NCI-H82 treated with DMSO at 0.1 percent for 48 hours (cell line): Measurements from ENCODE around the gene DYRK1B.
"Not testable (repeated sequence)": the region's sequence is repeated elsewhere in the genome, so short reads cannot be mapped to it uniquely, and the experiment has no call there.

Experiments used
- DNase-seq: peaks from one replicate; lab custom pipeline; 2025; ENCODE audit not compliant: unreplicated experiment; lab: John Stamatoyannopoulos, UW

DYRK1B gene

GRCh38 chr19:39833464-39834286, at the start of gene DYRK1B:
Gene DYRK1B (minus strand): TSS chr19:39834162. CDS start chr19:39831867, 2,295 bp downstream.
- DNase-seq, result peak; percentile 98

DNA sequence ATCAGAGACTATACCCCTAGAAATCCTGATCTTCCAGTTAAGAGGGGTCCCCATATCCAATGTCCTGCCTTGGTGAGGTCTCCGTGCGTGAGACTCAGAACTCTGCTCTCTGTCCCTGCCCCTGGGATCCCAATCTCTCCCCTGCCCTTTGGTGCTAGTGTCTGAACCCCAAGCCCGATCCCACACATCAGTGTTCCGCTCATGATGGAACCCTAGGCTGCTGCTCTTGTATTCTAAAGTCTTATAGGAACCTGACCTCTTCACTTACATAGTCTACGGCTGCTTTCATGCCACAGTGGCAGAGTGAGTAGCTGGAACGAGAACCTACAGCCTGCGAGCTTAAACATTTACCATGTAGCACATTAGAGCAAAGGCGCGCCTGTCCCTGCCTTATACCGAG, 48.7 kb upstream of the DYRK1B start:
- DNase-seq, result not testable (repeated sequence)

GRCh38 chr19:39881495-39882110, 47.6 kb upstream of the DYRK1B start:
- DNase-seq, result peak; percentile 23

- not testable (repeated sequence) for DNase-seq
Observed at GRCh38 chr19:39880241-39880640, 46.3 kb upstream of the DYRK1B start.

- DNase-seq, result not testable (repeated sequence)
Observed at GRCh38 chr19:39879796-39880195, 45.8 kb upstream of the DYRK1B start.

DNA sequence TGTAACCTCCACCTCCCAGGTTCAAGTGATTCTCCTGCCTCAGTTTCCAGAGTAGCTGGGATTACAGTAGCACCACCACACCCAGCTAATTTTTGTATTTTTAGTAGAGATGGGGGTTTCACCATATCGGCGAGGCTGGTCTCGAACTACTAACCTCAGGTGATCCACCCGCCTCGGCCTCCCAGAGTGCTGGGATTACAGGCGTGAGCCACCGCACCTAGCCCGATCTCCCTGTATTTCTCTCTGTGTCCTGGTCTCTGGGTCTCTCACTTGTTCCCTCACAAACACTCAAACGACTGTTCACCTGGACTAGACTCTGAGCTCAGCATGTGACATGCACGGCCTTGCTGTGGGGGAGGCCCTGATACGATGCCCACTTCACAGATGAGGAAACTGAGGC, 44.9 kb upstream of the DYRK1B start:
- DNase-seq, result not testable (repeated sequence)

GRCh38 chr19:39878398-39878797, 44.4 kb upstream of the DYRK1B start:
- no peak for DNase-seq

DNA sequence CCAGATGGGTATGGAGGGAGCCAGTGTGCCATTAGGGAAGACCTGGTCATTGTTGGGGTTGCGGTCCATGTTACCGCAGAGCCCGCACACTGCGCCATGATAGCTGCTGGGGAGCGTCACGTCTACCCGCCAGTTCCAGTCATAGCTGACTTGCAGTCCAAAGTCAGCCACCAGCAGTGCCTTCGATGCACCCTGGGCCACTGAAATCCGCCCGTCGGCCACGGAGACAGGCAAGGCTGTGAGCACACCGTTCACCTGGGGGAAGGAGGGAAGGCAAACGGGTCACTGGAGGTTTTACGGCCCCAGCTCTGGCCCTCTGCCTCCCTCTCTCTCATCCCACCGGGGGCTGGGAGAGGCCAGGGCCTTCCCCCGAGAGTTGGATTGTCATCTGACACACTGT, 44.0 kb upstream of the DYRK1B start:
- not testable (repeated sequence) for DNase-seq

- not testable (repeated sequence) for DNase-seq
Observed at GRCh38 chr19:39877488-39877887, 43.5 kb upstream of the DYRK1B start.

DNA sequence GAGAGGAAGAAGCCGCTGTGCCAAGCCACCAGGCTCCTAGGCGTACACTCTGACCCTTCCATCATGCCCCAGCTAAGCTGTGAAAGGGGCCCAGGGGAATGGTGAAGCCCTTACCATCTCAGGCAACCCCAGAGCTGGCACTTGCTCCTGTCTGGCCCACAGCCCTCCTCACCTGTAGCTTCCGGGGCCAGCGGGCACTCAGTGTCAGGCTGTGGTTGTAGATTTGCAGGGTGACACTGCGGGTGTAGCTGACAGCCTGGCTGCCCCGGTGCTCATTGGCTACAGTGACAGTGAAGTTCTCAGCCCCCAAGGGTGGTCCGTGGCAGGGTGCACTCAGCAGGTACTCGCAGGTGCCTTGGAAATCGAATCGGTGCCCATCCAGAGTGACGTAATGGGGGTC, 42.5 kb upstream of the DYRK1B start:
- DNase-seq, result not testable (repeated sequence)

DNA sequence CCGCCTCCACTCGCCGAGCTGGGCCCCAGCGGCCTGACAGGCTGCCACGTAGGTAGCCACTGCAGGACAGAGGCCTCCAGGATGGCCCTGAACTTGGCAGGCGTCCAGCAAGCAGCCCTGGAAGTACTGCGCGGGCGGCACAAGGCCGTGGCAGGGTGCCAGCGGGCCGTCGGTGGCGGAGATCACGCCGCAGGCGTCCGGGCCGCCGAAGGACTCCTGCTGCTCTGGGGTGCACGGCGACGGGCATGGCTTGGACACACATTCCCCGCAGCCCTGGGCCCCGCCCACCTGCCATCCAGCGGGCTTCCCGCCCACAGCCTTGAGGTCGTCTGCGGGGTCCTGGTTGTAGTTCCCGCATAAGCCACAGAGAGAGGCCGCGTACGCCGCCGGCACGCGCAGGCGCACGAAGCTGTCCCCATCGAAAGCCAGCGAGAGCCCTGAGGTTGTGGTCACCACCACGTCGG, 41.5 kb upstream of the DYRK1B start:
- not testable (repeated sequence) for DNase-seq

DNA sequence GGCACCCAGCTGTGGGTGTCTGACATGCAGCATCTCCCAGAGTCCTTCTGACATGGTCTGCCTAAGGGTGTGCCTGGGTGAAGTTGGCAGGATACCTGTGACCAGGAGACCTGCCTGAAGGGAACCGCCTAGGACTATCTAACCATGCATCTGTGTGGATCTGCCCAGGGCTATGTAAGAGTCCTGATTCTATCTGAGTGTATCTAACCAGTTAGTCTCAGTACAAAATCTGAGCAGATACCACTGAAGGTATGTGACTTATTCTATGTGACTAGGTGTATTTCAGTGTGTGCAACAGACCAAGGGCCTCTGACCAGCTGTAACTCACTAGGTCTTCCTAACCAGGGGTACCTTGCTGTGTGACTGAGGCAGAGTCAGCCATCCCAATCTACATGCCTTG, 40.4 kb upstream of the DYRK1B start:
- no peak for DNase-seq

DNA sequence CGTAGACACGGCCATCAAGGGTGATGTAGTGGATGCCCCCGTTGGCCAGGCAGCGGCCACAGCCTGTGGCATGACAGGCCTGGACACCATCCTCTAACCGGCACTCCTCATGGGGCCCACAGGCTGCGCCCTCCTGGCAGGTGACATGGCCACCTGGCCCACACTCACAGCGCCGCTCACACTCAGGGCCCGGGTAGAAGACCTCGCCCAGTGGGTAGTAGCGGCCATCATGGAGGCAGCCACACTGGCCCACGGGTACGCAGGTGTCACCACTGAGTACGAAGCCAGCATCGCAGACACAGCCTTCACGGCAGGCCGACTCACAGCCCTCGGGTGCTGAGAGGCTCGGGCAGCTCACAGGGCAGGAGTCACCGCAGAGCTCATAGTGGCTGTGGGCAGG, 39.4 kb upstream of the DYRK1B start:
- DNase-seq, result no peak

DNA sequence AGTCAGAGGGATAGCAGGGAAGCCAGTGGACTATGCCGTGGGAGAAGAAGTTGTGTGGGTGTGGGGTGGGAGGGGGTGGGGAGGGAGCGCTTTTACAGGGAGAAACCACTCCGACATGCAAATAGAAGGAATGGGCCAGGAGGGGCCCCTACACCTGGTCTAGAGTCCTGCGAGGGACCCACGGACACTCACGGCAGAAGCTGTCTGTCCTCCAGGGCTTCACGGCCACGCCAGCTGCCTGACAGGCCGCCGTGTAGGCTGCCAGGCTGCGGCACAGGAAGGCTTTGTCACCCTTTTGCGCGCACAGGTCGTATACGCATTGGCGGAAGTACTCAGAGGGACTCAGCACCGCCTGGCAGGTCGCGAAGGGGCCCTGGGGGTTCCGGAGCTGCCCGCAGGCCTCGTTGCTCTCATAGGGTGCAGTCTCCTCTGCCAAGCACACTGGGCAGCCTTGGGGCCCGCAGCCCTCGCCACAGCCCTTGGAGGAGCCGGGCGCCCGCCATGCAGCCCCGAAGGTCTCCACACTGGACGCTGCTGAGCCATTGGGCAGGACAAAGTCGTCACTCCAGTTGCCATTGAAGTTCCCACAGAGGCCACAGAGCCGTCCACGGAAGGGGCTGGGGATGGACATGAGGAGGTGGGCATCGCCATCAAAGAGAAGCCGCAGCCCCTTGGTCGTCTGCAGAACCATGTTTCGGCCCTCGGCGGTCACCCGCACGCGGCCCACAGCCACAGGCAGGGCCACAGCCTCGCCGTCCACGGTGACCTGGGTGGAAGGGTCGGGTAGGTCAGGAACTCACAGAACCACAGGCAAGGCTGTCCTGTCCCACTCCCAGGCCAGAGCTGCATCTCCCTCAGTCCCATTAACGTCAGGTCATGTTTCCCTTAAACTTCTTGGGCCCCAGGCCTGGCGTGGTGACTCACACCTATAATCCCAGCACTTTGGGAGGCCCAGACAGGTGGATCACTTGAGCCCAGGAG, 38.2 kb upstream of the DYRK1B start:
- DNase-seq, result no peak

DNA sequence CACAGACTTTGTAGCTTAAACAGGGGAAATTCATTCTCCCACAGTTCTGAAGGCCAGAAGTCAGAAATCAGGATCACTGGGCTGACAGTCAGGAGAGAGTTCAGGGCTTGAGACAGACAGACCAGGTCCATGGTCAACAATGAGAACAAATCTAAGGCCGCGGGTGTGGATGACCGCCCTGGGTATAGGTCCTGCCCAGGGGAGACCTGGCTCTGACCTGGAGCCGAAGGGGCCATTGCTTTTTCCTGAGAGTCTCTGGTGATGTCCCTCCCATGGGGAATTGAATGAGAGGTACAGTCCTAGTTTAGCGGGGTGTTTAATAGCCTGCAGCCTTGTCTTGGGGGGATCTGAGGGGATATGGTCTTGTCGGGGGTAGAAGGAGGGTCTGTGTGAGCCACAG, 37.4 kb upstream of the DYRK1B start:
- DNase-seq, result no peak

DNA sequence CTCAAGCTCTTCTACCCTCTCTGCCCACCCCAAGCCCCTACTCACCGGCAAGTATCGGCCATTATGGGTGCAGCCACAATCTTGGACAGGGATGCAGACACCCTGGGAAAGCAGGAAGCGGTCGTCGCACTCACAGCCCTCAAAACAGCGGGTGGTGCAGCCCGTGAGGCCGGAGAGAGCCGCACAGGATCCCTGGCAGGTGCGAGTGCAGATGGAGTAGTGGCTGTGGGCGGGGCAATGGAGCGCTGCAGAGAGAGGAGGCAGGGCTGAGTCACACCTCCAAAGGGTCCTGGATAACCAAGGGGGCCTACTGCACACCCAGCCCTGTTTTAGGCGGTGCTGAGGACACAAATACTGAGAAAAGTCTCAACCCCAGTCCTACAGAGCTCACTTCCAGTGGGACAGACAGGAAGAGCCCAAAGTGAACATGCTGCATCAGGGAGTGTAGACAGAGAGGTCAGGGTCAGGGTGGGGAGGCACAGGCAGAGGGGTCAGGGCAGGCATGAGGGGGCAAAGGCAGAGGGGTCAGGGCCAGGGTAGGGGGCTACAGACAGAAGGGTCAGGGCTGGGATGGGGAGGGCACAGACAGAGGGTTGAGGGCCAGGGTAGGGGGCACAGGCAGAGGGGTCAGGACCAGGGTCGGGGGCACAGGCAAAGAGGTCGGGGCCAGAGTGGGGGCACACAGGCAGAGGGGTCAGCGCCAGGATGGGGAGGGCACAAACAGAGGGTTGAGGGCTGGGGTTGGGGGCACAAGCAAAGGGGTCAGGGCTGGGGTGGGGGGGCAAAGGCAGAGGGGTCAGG, 36.4 kb upstream of the DYRK1B start:
- DNase-seq, result no peak

GRCh38 chr19:39867952-39868351, 34.0 kb upstream of the DYRK1B start:
- no peak for DNase-seq

- DNase-seq, result no peak
Observed at GRCh38 chr19:39867133-39867532, 33.2 kb upstream of the DYRK1B start.

DNA sequence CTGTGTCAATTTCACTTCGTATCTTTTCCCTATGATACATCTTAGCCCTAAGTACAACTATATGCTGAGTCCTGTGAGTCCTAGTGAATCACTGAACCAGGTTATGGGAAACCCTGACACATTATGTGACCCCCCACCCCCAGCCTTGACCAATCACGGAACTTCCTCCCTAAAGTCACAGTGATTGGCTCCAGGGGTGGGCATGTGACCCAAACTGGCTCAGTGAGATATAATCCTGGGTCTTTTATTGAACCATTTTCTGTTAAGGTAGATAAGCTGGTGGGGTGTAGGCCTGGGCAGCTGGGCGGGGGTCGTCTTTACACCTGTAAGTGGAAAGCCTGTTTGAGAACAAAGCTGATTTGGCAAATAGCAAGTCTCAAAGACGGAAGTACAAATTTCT, 32.0 kb upstream of the DYRK1B start:
- DNase-seq, result no peak

GRCh38 chr19:39865186-39865585, 31.2 kb upstream of the DYRK1B start:
- DNase-seq, result no peak
